H1 (cell line): Measurements from ENCODE around the gene ITPKB.

Experiments used
- EGR1 ChIP-seq: IDR thresholded peaks from 2 replicates; pipeline ENCODE4 v1.6.1; 2011; ENCODE audit warnings: low read depth, low read length, borderline replicate concordance
- EP300 ChIP-seq, 2 experiments: IDR thresholded peaks; 1 replicate in 1 of 2; 2 replicates in 1 of 2; pipeline ENCODE4 v1.6.1; 2011 to 2012; ENCODE audit warnings: low read depth in 2 of 2, low read length in 2 of 2, mild to moderate bottlenecking in 2 of 2, borderline replicate concordance in 1 of 2, inconsistent platforms in 1 of 2, moderate library complexity in 1 of 2
- EZH2 ChIP-seq: fragments of 200-600 bp; sonication (generic); IDR thresholded peaks from 2 replicates; pipeline ENCODE4 v1.7.1; 2012; ENCODE audit warnings: low read depth, mild to moderate bottlenecking, moderate library complexity, low read length, inconsistent platforms; ENCODE audit not compliant: severe bottlenecking
- JUN ChIP-seq: IDR thresholded peaks from 2 replicates; pipeline ENCODE4 v1.6.1; 2011; ENCODE audit warnings: low read depth, mild to moderate bottlenecking, improper control_type of control experiment, low read length
- POLR2A ChIP-seq, 2 experiments: IDR thresholded peaks; 1 replicate in 1 of 2; 2 replicates in 1 of 2; pipeline ENCODE4 v1.6.1; 2011; ENCODE audit warnings: low read depth in 2 of 2, low read length in 2 of 2, mild to moderate bottlenecking in 2 of 2; ENCODE audit errors: control extremely low read depth in 1 of 2
- RAD21 ChIP-seq, 2 experiments: IDR thresholded peaks in 1 of 2; conservative IDR thresholded peaks in 1 of 2; 2 replicates each; pipeline ENCODE4 v1.6.1; 2011; ENCODE audit warnings: low read depth in 2 of 2, low read length in 2 of 2, improper control_type of control experiment in 1 of 2, inconsistent platforms in 1 of 2, mild to moderate bottlenecking in 1 of 2, moderate library complexity in 1 of 2
- RBBP5 ChIP-seq: IDR thresholded peaks from 2 replicates; pipeline ENCODE4 v1.7.1; 2012; ENCODE audit warnings: low read depth, mild to moderate bottlenecking, inconsistent platforms, low read length, moderate library complexity, borderline replicate concordance
- SUZ12 ChIP-seq: fragments of 200-600 bp; sonication (generic); IDR thresholded peaks from 2 replicates; pipeline ENCODE4 v1.6.1; 2012; ENCODE audit warnings: mild to moderate bottlenecking, inconsistent platforms, low read length, moderate library complexity, mixed read lengths
- TBP ChIP-seq: IDR thresholded peaks from 2 replicates; pipeline ENCODE4 v1.6.1; 2011; ENCODE audit warnings: low read depth, low read length, improper control_type of control experiment
- TEAD4 ChIP-seq: IDR thresholded peaks from 2 replicates; pipeline ENCODE4 v1.6.1; 2012; ENCODE audit warnings: low read depth, low read length, inconsistent platforms, mixed read lengths
- ZNF274 ChIP-seq: IDR thresholded peaks from 2 replicates; pipeline ENCODE4 v1.7.0; 2012; ENCODE audit warnings: low read length, borderline replicate concordance; ENCODE audit errors: extremely low read depth
- TF ChIP-seq, protein P1 (sequence below), 3 experiments: IDR thresholded peaks; 1 replicate in 2 of 3; 2 replicates in 1 of 3; pipeline versions ENCODE4 v1.5.1 to v1.6.1; 2011; ENCODE audit warnings: low read length in 3 of 3, mild to moderate bottlenecking in 3 of 3, inconsistent platforms in 2 of 3, low read depth in 1 of 3, moderate library complexity in 1 of 3; ENCODE audit not compliant: insufficient read depth in 1 of 3; ENCODE audit errors: control extremely low read depth in 1 of 3
- TF ChIP-seq, protein P2 (sequence below): IDR thresholded peaks from 2 replicates; pipeline ENCODE4 v1.6.1; 2011; ENCODE audit warnings: low read depth, mild to moderate bottlenecking, low read length; ENCODE audit not compliant: insufficient read depth

- TF ChIP-seq JUN (no peak), TEAD4 (no peak), EP300 (IDR thresholded peaks at IDR 0.05; ENCODE audit: borderline replicate concordance in 1 of 2, low read depth in 2 of 2, low read length in 2 of 2) (no peak), EZH2 (no peak), TBP (no peak), EGR1 (no peak), RBBP5 (no peak), ZNF274 (no peak), POLR2A (IDR thresholded peaks at IDR 0.05; ENCODE audit: control extremely low read depth in 1 of 2, low read depth in 2 of 2, low read length in 2 of 2) (no peak), SUZ12 (no peak), RAD21 (IDR thresholded peaks at IDR 0.05 in 1 of 2, conservative IDR thresholded peaks at IDR 0.05 in 1 of 2; ENCODE audit: low read depth in 2 of 2, low read length in 2 of 2) (no peak)
- TF ChIP-seq, protein P1, sequence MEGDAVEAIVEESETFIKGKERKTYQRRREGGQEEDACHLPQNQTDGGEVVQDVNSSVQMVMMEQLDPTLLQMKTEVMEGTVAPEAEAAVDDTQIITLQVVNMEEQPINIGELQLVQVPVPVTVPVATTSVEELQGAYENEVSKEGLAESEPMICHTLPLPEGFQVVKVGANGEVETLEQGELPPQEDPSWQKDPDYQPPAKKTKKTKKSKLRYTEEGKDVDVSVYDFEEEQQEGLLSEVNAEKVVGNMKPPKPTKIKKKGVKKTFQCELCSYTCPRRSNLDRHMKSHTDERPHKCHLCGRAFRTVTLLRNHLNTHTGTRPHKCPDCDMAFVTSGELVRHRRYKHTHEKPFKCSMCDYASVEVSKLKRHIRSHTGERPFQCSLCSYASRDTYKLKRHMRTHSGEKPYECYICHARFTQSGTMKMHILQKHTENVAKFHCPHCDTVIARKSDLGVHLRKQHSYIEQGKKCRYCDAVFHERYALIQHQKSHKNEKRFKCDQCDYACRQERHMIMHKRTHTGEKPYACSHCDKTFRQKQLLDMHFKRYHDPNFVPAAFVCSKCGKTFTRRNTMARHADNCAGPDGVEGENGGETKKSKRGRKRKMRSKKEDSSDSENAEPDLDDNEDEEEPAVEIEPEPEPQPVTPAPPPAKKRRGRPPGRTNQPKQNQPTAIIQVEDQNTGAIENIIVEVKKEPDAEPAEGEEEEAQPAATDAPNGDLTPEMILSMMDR (IDR thresholded peaks at IDR 0.05; ENCODE audit: control extremely low read depth in 1 of 3, insufficient read depth in 1 of 3, low read depth in 1 of 3, low read length in 3 of 3): no peak
- TF ChIP-seq, protein P2, sequence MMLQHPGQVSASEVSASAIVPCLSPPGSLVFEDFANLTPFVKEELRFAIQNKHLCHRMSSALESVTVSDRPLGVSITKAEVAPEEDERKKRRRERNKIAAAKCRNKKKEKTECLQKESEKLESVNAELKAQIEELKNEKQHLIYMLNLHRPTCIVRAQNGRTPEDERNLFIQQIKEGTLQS: no peak
Observed at GRCh38 chr1:226766565-226766964, 27.5 kb upstream of the ITPKB start.
